Transverse colon (tissue), 4 donors: Measurements from ENCODE around the gene PACRG.

Experiments used
- POLR2A ChIP-seq: fragments of 450-650 bp; IDR thresholded peaks from one replicate; pipeline ENCODE4 v1.6.1; 2016; ENCODE audit warnings: antibody characterized with exemption, mild to moderate bottlenecking, moderate library complexity
- POLR2AphosphoS5 ChIP-seq, 3 donors: sonication (generic); formaldehyde crosslinking; IDR thresholded peaks; one replicate each; pipeline ENCODE4 v1.6.1; 2016; ENCODE audit warnings: antibody characterized with exemption in 3 of 3
- TF ChIP-seq, protein P1 (sequence below), 5 experiments: fragments of 200-600 bp in 3 of 5; fragments of 450-650 bp in 2 of 5; sonication (generic) in 3 of 5; IDR thresholded peaks; 1 replicate in 2 of 5; 2 replicates in 3 of 5; pipeline ENCODE4 v1.5.1; 2016 to 2017; ENCODE audit warnings: antibody characterized with exemption in 5 of 5, inconsistent platforms in 3 of 5, mild to moderate bottlenecking in 2 of 5, moderate library complexity in 1 of 5

DNA sequence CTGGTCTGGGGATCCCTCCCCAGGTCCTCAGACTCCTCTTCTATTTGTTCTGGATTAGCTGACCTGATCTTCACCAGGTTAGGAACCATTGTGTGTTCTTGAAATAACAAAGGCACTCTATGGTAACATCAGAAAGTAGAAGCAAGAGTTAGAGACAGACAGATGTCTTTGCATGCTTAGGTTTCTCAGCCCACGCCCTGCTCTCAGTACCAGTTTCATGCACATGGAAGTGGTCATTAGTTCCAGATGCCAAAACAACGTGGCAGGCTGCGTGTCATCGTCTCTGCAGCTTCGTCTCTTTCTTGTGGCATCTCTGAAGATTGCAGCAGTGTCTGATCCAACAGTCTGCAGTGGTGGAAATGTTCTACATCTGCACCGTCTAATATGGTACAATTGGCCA, 89.4 kb downstream of the PACRG start:
- TF ChIP-seq, protein P1, sequence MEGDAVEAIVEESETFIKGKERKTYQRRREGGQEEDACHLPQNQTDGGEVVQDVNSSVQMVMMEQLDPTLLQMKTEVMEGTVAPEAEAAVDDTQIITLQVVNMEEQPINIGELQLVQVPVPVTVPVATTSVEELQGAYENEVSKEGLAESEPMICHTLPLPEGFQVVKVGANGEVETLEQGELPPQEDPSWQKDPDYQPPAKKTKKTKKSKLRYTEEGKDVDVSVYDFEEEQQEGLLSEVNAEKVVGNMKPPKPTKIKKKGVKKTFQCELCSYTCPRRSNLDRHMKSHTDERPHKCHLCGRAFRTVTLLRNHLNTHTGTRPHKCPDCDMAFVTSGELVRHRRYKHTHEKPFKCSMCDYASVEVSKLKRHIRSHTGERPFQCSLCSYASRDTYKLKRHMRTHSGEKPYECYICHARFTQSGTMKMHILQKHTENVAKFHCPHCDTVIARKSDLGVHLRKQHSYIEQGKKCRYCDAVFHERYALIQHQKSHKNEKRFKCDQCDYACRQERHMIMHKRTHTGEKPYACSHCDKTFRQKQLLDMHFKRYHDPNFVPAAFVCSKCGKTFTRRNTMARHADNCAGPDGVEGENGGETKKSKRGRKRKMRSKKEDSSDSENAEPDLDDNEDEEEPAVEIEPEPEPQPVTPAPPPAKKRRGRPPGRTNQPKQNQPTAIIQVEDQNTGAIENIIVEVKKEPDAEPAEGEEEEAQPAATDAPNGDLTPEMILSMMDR (IDR thresholded peaks at IDR 0.05): no peak
- TF ChIP-seq POLR2AphosphoS5 (IDR thresholded peaks at IDR 0.05) (no peak), POLR2A (no peak)
